ENCODE data around the gene ZNF70. TPM values are rescaled to one million over a fixed set of nuclear protein-coding genes. Genes with fewer than 3 reads are reported as not detected.

ZNF70 gene
- total and polyA plus RNA-seq, 10 of the 15 experiments (the other 5 are each of a cell fraction or from before 2014, with no cell fraction given), result 0.15 to 2.3 (median 0.85) TPM

DNA sequence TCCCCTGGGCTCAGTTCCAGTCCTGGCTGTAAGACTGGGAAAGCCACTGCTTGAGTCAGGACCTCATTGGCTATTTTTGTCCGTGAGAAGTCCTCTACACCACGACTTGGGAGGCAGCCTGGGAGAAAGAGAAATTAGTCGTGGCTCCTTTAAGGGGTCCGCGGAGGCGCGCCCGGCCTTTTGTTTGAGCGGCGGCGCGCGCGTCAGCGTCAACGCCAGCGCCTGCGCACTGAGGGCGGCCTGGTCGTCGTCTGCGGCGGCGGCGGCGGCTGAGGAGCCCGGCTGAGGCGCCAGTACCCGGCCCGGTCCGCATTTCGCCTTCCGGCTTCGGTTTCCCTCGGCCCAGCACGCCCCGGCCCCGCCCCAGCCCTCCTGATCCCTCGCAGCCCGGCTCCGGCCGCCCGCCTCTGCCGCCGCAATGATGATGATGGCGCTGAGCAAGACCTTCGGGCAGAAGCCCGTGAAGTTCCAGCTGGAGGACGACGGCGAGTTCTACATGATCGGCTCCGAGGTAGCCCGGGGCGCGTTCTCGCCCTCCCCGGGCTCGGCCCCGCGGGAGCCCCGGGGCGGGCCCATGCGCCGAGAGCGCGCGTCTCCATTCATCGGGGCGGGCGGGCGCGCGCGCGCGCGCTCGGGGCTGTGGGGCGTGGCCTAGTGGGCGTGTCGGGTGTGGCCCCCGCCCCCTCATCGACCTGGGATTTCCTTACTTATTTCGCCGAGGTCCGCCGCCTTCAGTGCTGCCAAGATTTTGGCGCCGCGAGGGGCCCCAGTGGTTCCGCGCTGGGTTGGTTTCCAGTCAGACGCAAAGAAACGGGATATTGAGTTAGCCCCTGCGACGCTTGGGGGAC lies 36.1 kb upstream of the ZNF70 start, which contains the start of gene SMARCB1 (continued):
- TF ChIP-seq SREBF1 (IDR thresholded peaks at IDR 0.05; ENCODE audit: low read length), result no peak; the same call in 1 of the 2 replicates
- no peak for TF ChIP-seq TBL1XR1 (IDR thresholded peaks at IDR 0.05; ENCODE audit: low read depth, low read length)
- peak; percentile 98 for TF ChIP-seq ATF7 (IDR thresholded peaks at IDR 0.05; ENCODE audit: low read depth)
- no peak for TF ChIP-seq SIX5 (IDR thresholded peaks at IDR 0.05; ENCODE audit: low read depth, low read length, severe bottlenecking)
- peak; percentile 89; the same call in 1 of the 2 replicates for TF ChIP-seq JUND (IDR thresholded peaks at IDR 0.05; ENCODE audit: low read depth, low read length)
- TF ChIP-seq POU2F2 (IDR thresholded peaks at IDR 0.05; ENCODE audit: borderline replicate concordance, low read depth, low read length), result peak; percentile 64; the same call in 1 of the 3 replicates
- no peak for TF ChIP-seq TARDBP (IDR thresholded peaks at IDR 0.05; ENCODE audit: borderline replicate concordance)
- peak; percentile 29; the same call in 1 of the 2 replicates for TF ChIP-seq PKNOX1 (IDR thresholded peaks at IDR 0.05)
- no peak for TF ChIP-seq EED (IDR thresholded peaks at IDR 0.05; ENCODE audit: low read depth)
- TF ChIP-seq SMARCA5 (IDR thresholded peaks at IDR 0.05), result peak; percentile 98
- TF ChIP-seq ZNF384 (IDR thresholded peaks at IDR 0.05; ENCODE audit: borderline replicate concordance, low read depth, low read length), result no peak
- TF ChIP-seq POLR2A (IDR thresholded peaks at IDR 0.05; ENCODE audit: low read depth, low read length), result peak; percentile 85
- no peak for TF ChIP-seq MYB (IDR thresholded peaks at IDR 0.05; ENCODE audit: borderline replicate concordance, low read depth, low read length)
- peak; percentile 18; the same call in 1 of the 2 replicates for TF ChIP-seq PML (IDR thresholded peaks at IDR 0.05; ENCODE audit: low read length)
- no peak for TF ChIP-seq SREBF2 (IDR thresholded peaks at IDR 0.05; ENCODE audit: low read length)
- TF ChIP-seq, protein P1, sequence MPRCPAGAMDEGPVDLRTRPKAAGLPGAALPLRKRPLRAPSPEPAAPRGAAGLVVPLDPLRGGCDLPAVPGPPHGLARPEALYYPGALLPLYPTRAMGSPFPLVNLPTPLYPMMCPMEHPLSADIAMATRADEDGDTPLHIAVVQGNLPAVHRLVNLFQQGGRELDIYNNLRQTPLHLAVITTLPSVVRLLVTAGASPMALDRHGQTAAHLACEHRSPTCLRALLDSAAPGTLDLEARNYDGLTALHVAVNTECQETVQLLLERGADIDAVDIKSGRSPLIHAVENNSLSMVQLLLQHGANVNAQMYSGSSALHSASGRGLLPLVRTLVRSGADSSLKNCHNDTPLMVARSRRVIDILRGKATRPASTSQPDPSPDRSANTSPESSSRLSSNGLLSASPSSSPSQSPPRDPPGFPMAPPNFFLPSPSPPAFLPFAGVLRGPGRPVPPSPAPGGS (IDR thresholded peaks at IDR 0.05; ENCODE audit: borderline replicate concordance, insufficient read depth, low read depth, low read length, poor library complexity, severe bottlenecking), result no peak
- no peak for TF ChIP-seq GABPA (IDR thresholded peaks at IDR 0.05; ENCODE audit: low read depth)
- TF ChIP-seq NFYA (IDR thresholded peaks at IDR 0.05; ENCODE audit: borderline replicate concordance, low read depth, low read length), result no peak
- TF ChIP-seq NFXL1 (IDR thresholded peaks at IDR 0.05; ENCODE audit: borderline replicate concordance), result no peak
- TF ChIP-seq NBN (IDR thresholded peaks at IDR 0.05), result peak; percentile 76; the same call in 1 of the 2 replicates
- peak in 1 of 2 experiments; percentile 92; a peak in 3 of 4 replicates for TF ChIP-seq BHLHE40 (IDR thresholded peaks at IDR 0.05; ENCODE audit: borderline replicate concordance in 1 of 2, low read depth in 2 of 2, low read length in 1 of 2)
- TF ChIP-seq MEF2B (IDR thresholded peaks at IDR 0.05; ENCODE audit: partially characterized antibody, poor library complexity, severe bottlenecking), result no peak
- TF ChIP-seq ZZZ3 (IDR thresholded peaks at IDR 0.05; ENCODE audit: control insufficient read depth, insufficient read length, low read depth), result no peak
- no peak for TF ChIP-seq BCL11A (IDR thresholded peaks at IDR 0.05; ENCODE audit: low read depth, low read length)
- TF ChIP-seq CBFB (IDR thresholded peaks at IDR 0.05; ENCODE audit: low read depth), result no peak
- TF ChIP-seq, protein P2, sequence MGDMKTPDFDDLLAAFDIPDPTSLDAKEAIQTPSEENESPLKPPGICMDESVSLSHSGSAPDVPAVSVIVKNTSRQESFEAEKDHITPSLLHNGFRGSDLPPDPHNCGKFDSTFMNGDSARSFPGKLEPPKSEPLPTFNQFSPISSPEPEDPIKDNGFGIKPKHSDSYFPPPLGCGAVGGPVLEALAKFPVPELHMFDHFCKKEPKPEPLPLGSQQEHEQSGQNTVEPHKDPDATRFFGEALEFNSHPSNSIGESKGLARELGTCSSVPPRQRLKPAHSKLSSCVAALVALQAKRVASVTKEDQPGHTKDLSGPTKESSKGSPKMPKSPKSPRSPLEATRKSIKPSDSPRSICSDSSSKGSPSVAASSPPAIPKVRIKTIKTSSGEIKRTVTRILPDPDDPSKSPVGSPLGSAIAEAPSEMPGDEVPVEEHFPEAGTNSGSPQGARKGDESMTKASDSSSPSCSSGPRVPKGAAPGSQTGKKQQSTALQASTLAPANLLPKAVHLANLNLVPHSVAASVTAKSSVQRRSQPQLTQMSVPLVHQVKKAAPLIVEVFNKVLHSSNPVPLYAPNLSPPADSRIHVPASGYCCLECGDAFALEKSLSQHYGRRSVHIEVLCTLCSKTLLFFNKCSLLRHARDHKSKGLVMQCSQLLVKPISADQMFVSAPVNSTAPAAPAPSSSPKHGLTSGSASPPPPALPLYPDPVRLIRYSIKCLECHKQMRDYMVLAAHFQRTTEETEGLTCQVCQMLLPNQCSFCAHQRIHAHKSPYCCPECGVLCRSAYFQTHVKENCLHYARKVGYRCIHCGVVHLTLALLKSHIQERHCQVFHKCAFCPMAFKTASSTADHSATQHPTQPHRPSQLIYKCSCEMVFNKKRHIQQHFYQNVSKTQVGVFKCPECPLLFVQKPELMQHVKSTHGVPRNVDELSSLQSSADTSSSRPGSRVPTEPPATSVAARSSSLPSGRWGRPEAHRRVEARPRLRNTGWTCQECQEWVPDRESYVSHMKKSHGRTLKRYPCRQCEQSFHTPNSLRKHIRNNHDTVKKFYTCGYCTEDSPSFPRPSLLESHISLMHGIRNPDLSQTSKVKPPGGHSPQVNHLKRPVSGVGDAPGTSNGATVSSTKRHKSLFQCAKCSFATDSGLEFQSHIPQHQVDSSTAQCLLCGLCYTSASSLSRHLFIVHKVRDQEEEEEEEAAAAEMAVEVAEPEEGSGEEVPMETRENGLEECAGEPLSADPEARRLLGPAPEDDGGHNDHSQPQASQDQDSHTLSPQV (IDR thresholded peaks at IDR 0.05), result no peak
